Ishikawa (cell line): Measurements from ENCODE around the gene SMIM3.
"Not testable (repeated sequence)": the region's sequence is repeated elsewhere in the genome, so short reads cannot be mapped to it uniquely, and the experiment has no call there.

Experiments
- MAX ChIP-seq: IDR thresholded peaks from 2 replicates; pipeline ENCODE4 v1.6.1; 2012
- RAD21 ChIP-seq: IDR thresholded peaks from 2 replicates; pipeline ENCODE4 v1.6.1; 2012; ENCODE audit warnings: low read depth
- USF1 ChIP-seq: IDR thresholded peaks from 2 replicates; pipeline ENCODE4 v1.6.1; 2012

- not testable (repeated sequence) for TF ChIP-seq USF1, MAX, RAD21
These were observed 67.7 kb downstream of the SMIM3 start, which contains the start of gene IRGM for GRCh38 chr5:150846308-150846653.
